ENCODE measurements around the gene FAM186B.
"Not testable (repeated sequence)": the region's sequence is repeated elsewhere in the genome, so short reads cannot be mapped to it uniquely, and the experiment has no call there.

FAM186B gene, protein sequence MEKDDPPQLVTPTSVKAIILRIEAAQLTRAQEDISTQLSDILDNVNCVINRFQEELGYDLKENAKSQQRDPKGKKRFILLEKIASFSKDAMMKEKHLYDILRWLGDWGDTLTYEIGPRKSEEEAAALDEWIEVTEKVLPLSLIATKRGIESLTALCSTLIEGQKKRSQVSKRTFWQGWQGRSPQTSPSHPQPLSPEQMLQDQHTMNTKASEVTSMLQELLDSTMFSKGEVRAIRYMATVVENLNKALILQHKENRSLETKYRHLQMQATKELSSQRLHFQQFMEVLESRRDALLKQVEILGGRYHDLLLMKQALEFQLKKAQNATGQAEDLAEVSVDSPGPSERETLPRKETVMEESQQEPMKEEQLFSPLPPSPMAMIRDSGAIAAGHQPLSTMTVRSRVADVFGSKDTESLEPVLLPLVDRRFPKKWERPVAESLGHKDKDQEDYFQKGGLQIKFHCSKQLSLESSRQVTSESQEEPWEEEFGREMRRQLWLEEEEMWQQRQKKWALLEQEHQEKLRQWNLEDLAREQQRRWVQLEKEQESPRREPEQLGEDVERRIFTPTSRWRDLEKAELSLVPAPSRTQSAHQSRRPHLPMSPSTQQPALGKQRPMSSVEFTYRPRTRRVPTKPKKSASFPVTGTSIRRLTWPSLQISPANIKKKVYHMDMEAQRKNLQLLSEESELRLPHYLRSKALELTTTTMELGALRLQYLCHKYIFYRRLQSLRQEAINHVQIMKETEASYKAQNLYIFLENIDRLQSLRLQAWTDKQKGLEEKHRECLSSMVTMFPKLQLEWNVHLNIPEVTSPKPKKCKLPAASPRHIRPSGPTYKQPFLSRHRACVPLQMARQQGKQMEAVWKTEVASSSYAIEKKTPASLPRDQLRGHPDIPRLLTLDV

DNA sequence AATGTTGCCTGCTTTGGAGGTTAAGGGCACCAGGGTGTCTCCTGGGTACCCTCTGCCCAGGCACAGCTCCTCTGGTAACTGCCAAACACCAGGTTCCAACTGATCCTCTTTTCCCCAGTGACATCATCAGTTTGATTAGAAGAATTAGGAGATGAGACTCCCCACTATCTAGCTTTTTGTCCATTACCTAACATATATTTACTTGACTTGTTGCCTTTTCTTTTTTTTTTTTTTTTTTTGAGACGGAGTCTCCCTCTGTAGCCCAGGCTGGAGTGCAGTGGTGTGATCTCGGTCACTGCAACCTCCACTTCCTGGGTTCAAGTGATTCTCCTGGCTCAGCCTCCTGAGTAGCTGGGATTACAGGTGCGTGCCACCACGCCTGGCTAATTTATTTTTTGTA lies at the start of gene FAM186B:
FAM186B (minus strand) TSS at position 101 of the 400 bp plus-strand sequence. CDS start 162 bp downstream, outside the sequence.
- not testable (repeated sequence) for DNase-seq (ENCODE audit: low spot score)

DNA sequence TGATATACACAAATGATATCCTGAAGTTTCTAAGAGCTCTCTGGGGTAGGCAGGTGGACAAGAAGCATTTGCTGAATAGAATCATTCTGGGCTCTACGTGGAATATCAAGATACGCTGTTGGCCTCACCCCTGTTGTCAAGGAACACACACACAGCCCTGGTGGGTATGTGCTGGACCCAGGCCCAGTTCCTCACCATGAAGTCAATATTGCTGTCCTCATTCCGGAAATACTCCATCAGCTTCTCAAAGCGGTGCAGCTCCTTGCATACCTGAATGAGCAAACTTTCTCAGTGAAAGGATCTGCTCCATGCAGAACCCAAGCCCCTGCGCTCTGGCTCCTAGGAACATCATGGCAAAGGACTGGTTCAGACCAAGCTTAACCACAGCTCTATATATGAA lies 49.3 kb upstream of the FAM186B start:
- DNase-seq (ENCODE audit: low spot score), result no peak

DNA sequence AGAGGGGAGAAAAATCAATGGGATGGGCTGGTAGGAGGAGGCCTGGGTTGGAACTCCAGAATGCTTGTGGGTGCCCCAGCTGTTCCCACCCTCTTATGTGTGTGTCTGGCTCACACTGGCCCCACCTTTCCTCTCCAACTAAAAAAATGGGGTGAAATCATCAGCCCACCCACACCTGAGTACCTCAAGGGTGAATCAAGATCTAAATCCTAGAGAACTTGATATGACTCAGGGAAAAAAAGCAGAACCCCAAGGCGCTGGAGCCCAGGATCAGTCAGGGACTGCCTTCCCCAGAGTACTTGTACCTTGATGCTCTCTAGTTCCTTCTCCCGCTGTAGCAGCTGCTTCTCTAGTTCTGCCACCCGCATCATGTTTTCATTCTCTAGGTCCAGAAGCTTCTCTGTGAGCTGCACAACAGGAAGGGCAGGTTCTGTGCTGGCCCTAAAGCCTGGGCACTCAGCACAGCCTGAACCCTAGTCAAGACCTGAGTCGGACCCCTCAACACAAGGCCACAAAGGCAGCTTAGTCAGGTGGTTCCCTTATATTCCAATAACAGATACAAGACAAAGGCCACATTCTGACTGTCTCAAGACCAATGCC lies 47.6 kb upstream of the FAM186B start:
- no peak for DNase-seq (ENCODE audit: low spot score)

DNA sequence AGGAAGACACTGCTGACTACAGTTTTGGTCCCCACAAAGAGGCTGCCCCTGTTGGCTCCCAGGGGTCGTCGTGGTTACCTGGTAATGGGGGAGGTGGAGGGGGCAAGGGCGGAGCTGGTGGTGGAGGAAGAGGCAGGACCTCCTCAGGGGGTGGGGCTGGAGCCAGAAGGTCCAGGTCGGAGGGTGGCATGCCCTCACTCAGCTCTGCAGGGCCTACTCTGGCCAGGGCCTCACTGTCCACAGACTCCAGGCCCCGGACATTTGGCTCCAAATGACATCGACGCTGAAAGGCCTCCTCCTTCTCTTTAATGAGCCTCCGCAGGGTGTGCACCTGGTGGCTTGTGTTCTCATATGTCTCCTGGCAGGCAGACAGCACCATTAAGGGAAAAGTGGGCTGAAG lies 46.4 kb upstream of the FAM186B start:
- no peak for DNase-seq (ENCODE audit: low spot score)

DNA sequence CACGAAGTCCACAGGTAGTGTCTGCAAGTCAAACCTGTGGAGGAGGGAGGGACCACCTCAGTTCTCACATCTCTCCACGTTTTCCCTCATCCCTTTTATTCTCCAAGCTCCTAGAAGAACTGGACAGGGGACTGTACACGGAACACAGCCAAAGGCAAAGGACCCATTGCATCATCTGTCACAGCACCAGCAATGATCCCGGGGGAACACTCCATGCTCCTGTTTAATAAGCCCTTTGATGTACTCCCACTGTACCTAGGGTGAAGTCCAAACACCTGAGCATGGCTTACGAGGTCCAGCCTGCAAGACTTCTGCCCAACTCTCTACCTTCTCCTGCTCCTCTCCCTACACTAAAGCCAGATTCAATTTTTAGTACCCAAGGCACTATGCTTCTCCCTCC lies 44.5 kb upstream of the FAM186B start:
- DNase-seq (ENCODE audit: low spot score), result no peak

DNA sequence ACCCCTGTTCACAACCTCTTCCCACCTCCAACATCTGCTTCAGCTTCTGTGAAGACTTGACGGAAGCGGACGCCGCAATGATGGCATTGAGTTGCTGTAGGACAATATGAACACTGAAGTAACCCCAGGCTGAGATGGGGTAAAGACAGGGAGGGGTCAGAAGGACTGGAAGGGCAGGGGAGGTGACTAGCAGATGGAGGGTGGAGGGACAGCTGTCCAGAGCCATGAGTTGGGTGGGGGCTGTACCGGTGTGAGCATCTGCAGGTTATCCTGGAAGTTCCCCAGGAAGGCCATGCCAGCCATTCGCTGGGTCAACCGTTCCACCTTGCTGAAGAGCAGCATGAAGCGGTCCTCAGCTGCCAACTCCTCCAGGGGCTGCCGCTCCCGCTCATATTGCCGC lies 44.0 kb upstream of the FAM186B start:
- DNase-seq (ENCODE audit: low spot score), result no peak

- no peak for DNase-seq (ENCODE audit: low spot score)
Observed at GRCh38 chr12:49648712-49649003, 43.2 kb upstream of the FAM186B start.

DNA sequence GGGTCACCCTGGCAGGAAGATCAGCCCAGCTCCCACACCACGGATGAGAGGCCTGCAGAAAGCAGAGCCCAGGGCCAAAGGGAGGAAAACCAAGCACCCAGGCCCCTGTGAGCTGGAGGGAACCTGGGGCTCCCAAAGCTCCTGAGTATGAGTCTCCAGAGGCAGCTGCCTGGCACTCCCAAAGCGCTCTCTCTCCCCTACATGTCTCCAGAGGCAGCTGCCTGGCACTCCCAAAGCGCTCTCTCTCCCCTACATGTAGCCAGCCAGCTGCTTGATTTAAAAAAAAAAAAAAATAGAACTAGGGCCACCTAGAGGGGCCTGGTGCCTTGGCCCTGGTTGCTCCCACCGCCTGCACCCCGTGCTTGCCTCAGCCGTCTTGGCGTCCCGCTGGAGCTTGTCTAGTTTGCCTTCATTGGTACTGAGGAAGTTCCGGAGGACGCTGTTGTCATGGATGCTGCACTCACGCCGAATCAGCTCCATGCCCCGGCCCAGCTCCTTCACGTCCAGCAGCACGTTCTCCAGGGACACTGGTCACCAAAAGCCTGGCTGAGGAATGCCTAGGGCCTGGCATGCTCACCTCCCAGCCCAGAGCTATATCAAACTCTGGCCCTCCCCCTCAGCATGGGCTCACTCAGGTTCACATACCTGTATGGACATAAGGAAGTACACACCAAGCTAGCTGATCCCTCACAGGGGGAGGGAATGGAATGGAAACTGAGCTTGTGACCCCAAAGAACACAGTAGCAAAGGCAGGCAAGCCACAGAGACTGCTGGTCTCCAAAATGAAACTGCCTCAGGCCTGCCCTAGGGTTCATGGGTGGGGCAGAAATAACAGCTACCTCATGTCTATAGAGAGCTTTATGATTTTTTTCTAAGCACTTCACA lies 42.6 kb upstream of the FAM186B start:
- DNase-seq (ENCODE audit: low spot score), result no peak

DNA sequence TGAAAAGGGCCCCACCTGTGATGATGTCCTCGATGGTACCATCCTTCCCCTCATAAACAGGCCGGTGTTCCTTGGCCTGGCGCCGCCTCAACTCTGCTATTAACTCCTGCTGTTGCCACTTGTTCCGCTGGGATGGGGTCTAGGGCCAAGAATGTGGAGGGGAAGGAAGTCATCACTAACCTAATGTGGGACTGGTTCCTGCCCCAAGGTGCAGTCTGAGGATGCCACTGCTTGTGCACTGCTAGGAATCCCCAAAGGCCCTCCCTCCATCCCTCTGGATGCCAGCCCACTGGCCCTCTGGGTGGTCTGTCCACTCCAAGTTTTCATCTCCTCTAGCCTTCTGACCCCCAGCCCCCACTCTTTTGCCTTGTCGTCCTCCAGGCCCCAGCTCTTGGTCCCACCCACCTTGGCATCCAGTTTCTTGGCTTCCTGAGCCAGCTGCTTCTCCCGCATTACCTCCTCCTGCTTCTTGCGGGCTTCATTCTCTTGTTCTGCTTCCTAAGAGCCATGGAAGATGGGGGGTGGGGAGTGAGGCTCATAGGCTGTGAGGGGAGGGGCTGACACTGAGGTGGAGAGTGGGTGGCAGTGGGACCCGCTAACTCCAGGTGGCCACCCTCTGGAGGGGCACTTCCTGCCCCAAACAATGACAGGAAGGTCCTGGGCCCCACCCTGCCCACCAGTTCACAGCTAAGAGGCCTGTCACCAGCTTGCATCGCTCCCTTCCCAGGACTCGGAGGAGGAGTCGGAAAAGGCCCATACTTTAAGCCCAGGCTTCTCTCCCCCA lies 41.6 kb upstream of the FAM186B start:
- no peak for DNase-seq (ENCODE audit: low spot score)

DNA sequence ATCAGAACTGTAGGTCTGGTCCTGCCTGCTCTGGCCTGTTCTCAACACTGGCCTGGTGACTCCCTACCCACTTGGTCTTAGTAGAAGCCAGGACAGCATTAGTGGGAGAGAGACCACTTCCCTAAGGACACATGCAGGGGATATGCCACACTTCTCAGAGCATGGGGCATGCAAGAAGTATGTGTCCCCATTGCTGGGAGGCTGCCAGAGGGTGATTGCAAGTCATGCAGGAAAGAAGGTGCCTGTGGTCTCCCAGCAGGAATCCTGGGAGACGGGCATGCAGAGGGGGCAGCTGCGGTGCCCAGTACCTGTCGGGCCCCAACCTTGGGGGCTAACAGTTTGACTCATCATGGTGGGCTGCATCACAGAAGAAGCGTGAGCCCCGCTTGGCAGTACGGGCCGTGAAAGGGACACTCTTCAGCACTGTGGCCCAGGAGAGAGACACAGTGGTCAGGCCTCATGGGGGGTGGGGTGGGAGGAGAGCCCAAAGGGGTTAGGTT lies 40.9 kb upstream of the FAM186B start:
- no peak for DNase-seq (ENCODE audit: low spot score)

- DNase-seq (ENCODE audit: low spot score), result no peak
Observed at GRCh38 chr12:49645146-49646039, 40.0 kb upstream of the FAM186B start.

- peak; percentile 83 for DNase-seq (ENCODE audit: low spot score)
Observed at GRCh38 chr12:49644620-49644994, 39.2 kb upstream of the FAM186B start.

DNA sequence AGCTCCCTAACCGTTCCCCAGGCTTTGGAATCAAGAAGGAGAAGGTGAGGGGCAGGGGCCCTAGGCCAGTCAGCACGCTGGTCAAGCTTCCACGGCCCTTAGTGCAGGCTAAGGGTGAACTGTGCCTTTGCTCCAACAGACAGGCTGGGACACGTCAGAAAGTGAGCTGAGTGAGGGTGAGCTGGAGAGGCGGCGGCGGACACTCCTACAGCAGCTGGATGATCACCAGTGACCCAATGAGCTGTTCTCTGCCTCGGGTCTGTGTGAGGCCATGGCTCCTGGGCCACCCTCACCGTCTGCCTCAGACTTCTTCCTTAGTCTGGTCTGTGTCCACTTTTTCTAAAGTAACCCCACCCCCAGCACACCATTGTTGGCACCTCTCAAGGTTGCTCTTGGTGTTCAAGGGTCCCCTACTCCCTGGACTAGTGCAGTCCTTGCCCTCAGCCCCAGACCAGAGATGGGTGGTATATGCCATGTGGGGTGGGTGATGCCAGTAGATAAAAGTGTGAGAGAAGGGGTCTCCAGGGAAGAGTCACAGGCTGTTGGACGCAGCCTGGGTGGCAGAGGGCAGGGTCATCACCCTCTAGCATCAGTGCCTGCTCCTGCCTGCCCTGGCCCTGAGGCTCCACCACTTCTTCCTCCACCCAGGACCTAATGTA lies 38.7 kb upstream of the FAM186B start:
- no peak for DNase-seq (ENCODE audit: low spot score)

GRCh38 chr12:49643135-49643534 lies 37.7 kb upstream of the FAM186B start:
- DNase-seq (ENCODE audit: low spot score), result no peak

- no peak for DNase-seq (ENCODE audit: low spot score)
Observed at GRCh38 chr12:49642370-49642802, 36.9 kb upstream of the FAM186B start.

DNA sequence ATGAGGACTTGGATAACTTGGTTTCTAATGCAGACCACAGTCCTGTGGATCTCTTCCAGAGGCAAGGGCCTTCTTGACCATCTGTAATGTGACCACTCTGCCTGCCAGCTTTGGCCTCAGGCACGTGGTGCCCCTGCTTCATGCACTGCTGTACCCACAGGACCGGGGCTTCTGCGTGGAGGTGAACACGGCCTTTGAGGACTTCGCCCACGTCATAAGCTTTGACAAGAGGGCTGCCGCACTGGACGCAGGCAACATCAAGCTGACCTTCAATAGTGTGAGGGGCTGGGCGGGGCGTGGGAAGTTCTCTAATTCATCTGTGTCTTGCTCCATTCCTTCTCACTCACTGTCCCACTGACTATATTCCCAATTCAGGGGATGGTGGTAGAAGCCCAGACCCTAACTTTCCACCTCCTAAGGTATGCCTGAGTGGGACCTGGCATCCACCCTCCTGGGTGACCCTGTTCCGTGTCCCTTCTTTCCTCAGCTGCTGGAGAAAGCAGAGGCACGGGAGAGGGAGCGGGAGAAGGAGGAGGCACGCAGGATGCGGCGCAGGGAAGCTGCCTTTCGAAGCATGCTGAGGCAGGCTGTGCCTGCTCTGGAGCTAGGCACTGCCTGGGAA lies 36.4 kb upstream of the FAM186B start:
- no peak for DNase-seq (ENCODE audit: low spot score)

DNA sequence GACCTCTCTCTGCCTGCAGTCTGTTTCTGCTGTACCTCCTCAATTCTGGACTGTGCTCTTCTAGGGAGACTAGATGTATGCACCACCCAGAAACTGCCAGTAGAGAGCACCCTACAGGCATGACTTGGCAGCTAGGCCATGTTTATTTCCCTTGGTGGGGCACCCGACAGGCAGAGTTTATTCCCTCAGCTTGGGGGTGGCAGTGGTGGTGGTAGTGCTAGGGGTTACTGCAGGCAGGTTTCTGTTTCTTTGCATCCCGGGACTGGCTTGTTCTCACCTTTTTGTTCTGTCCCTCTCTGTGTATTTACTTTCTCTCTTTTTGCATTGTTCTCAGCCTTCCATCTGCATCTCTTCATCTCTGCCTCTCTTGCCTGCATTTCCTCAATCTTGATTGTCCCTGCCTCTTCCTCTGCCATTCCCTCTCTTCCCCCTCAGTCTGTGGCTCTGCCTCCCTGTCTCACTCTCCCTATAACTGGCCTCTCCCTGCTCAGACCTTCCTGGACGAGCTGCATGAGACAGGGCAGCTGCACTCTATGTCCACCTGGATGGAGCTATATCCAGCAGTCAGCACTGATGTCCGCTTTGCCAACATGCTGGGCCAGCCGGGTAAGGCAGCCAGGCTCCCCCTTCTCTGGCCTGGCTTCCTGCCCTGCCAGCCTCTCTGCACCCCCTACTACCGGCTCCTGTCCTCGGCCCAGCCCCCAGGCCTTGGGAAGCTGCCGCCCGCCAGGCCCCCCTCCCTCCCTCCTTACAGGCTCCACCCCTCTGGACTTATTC lies 31.7 kb upstream of the FAM186B start:
- DNase-seq (ENCODE audit: low spot score), result peak; percentile 62

DNA sequence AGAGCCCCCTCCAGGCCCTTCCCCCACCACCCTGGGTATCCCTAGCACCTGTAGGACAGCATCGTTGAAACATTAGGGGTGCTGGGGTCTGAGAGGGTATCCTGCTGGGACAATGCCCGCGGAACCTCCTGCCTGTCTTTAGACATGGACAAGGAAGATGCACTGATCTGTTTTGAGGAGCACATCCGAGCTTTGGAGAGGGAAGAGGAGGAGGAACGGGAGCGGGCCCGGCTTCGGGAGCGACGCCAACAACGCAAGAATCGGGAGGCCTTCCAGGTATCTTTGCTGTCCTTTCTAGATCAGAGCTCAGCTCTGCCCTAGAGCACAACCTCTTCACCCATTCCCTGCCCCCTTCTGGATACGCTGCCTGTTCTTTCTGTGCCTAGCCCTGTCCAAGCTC lies 31.1 kb upstream of the FAM186B start:
- no peak for DNase-seq (ENCODE audit: low spot score)
